H1 (cell line): ENCODE data around the gene OR2H1. TPM values are rescaled to one million over a fixed set of nuclear protein-coding genes. Genes with fewer than 3 reads are reported as not detected.

Experiments
- CTCF ChIA-PET: fragments of 300-600 bp; sonication (Branson Sonifier 250); formaldehyde crosslinking; loops from one replicate; lab custom pipeline; 2021; ENCODE audit not compliant: partially characterized antibody; lab: Charles Lee
- POLR2A ChIA-PET: fragments of 300-600 bp; sonication (Branson Sonifier 250); formaldehyde crosslinking; loops from one replicate; lab custom pipeline; 2021; ENCODE audit warnings: inconsistent platforms; ENCODE audit not compliant: partially characterized antibody; lab: Charles Lee
- DNase-seq, 2 experiments: peaks; one replicate each; pipeline versions ENCODE4 v3.0.0 to v3.0.0-alpha.2; 2010 to 2022; ENCODE audit warnings: low spot score in 2 of 2, low read depth in 1 of 2, mixed read lengths in 1 of 2
- FAIRE-seq: peaks from 2 replicates; lab custom pipeline; 2011; peaks lifted over from hg19 to GRCh38; lab: Jason Lieb, UNC
- H2AFZ ChIP-seq: 2 replicates; pipeline ENCODE4 v1.8.1; 2012; ENCODE audit warnings: low read length, inconsistent platforms
- H2AK5ac ChIP-seq: 2 replicates; pipeline ENCODE4 v1.6.1; 2013; ENCODE audit warnings: low read depth, low read length
- H2BK120ac ChIP-seq: replicated peaks from 2 replicates; pipeline ENCODE3; 2013; ENCODE audit warnings: low read depth, low read length, inconsistent platforms
- H2BK12ac ChIP-seq: 2 replicates; pipeline ENCODE4 v1.6.1; 2013; ENCODE audit warnings: low read depth, low read length
- H2BK15ac ChIP-seq: 2 replicates; pipeline ENCODE4 v1.6.1; 2013; ENCODE audit warnings: low read length
- H2BK20ac ChIP-seq: 2 replicates; pipeline ENCODE4 v1.6.1; 2013; ENCODE audit warnings: low read length
- H2BK5ac ChIP-seq: 2 replicates; pipeline ENCODE4 v1.6.1; 2013; ENCODE audit warnings: low read depth, low read length
- H3K14ac ChIP-seq: 2 replicates; pipeline ENCODE4 v1.6.1; 2013; ENCODE audit warnings: inconsistent platforms; ENCODE audit not compliant: insufficient read length
- H3K18ac ChIP-seq: 2 replicates; pipeline ENCODE4 v1.6.1; 2013; ENCODE audit warnings: low read length; ENCODE audit errors: extremely low read depth
- H3K23ac ChIP-seq: 2 replicates; pipeline ENCODE4 v1.6.1; 2013; ENCODE audit warnings: inconsistent platforms; ENCODE audit not compliant: insufficient read length
- H3K23me2 ChIP-seq: 2 replicates; pipeline ENCODE4 v1.6.1; 2013; ENCODE audit warnings: low read depth, low read length
- H3K27ac ChIP-seq: 2 replicates; pipeline ENCODE4 v1.6.1; 2011; ENCODE audit warnings: low read depth, low read length, inconsistent platforms
- H3K27me3 ChIP-seq, 4 experiments: replicated peaks in 1 of 4; 1 replicate in 1 of 4; 2 replicates in 3 of 4; pipeline versions ENCODE4 v1.6.1 to v1.8.1; 2011 to 2013; ENCODE audit warnings: low read length in 3 of 4, mild to moderate bottlenecking in 3 of 4, inconsistent platforms in 2 of 4, mixed read lengths in 2 of 4, moderate library complexity in 1 of 4; ENCODE audit not compliant: control insufficient read depth in 3 of 4, insufficient read depth in 3 of 4; ENCODE audit errors: extremely low read depth in 1 of 4
- H3K36me3 ChIP-seq, 4 experiments: 2 replicates each; pipeline versions ENCODE4 v1.6.1 to v1.8.1; 2011 to 2013; ENCODE audit warnings: mild to moderate bottlenecking in 4 of 4, low read length in 3 of 4, moderate library complexity in 2 of 4, control low read depth in 1 of 4, inconsistent platforms in 1 of 4; ENCODE audit not compliant: insufficient read depth in 4 of 4, control insufficient read depth in 2 of 4
- H3K4ac ChIP-seq: replicated peaks from 2 replicates; pipeline ENCODE3; 2013; ENCODE audit warnings: low read length, low read depth, mixed read lengths, inconsistent platforms; ENCODE audit not compliant: insufficient read length
- H3K4me1 ChIP-seq, 4 experiments: replicated peaks in 1 of 4; 1 replicate in 1 of 4; 2 replicates in 3 of 4; pipeline versions ENCODE4 v1.6.1 to v1.8.1; 2011 to 2013; ENCODE audit warnings: low read length in 3 of 4, inconsistent platforms in 2 of 4, mixed read lengths in 1 of 4; ENCODE audit not compliant: insufficient read depth in 4 of 4, control insufficient read depth in 3 of 4
- H3K4me2 ChIP-seq, 2 experiments: 2 replicates each; pipeline versions ENCODE4 v1.6.1 to v1.8.1; 2011 to 2013; ENCODE audit warnings: low read depth in 2 of 2, low read length in 2 of 2, control low read depth in 1 of 2, inconsistent platforms in 1 of 2, mild to moderate bottlenecking in 1 of 2; ENCODE audit not compliant: insufficient read depth in 1 of 2
- H3K4me3 ChIP-seq, 4 experiments: fragments of 200-600, 300-600 bp in 1 of 4; sonication (generic), shearing (Covaris generic), sonication (Bioruptor Twin) in 1 of 4; 2 replicates each; pipeline versions ENCODE4 v1.5.1 to v1.8.1; 2011 to 2016; ENCODE audit warnings: low read length in 4 of 4, low read depth in 3 of 4, control low read depth in 2 of 4, inconsistent platforms in 2 of 4, mild to moderate bottlenecking in 2 of 4, mixed read lengths in 1 of 4, moderate library complexity in 1 of 4; ENCODE audit not compliant: insufficient read depth in 2 of 4; ENCODE audit errors: extremely low read depth in 1 of 4
- H3K56ac ChIP-seq: replicated peaks from 2 replicates; pipeline ENCODE3; 2013; ENCODE audit warnings: low read depth, mild to moderate bottlenecking, mixed read lengths, low read length, inconsistent platforms; ENCODE audit not compliant: insufficient read length
- H3K79me1 ChIP-seq: 2 replicates; pipeline ENCODE4 v1.6.1; 2013; ENCODE audit warnings: low read depth, low read length, control low read depth
- H3K79me2 ChIP-seq, 2 experiments: 2 replicates each; pipeline versions ENCODE4 v1.6.1 to v1.8.1; 2012 to 2013; ENCODE audit warnings: low read length in 2 of 2, mild to moderate bottlenecking in 2 of 2, inconsistent platforms in 1 of 2; ENCODE audit not compliant: insufficient read depth in 2 of 2, control insufficient read depth in 1 of 2
- H3K9ac ChIP-seq, 4 experiments: replicated peaks in 1 of 4; 1 replicate in 1 of 4; 2 replicates in 3 of 4; pipeline versions ENCODE4 v1.6.1 to v1.8.1; 2011 to 2013; ENCODE audit warnings: low read depth in 3 of 4, low read length in 3 of 4, control low read depth in 2 of 4, mild to moderate bottlenecking in 2 of 4, moderate library complexity in 2 of 4, inconsistent platforms in 1 of 4; ENCODE audit errors: extremely low read depth in 1 of 4
- H3K9me3 ChIP-seq, 2 experiments: 2 replicates each; pipeline versions ENCODE4 v1.6.1 to v1.8.1; 2012 to 2013; ENCODE audit warnings: mild to moderate bottlenecking in 2 of 2, moderate library complexity in 2 of 2, control low read depth in 1 of 2, inconsistent platforms in 1 of 2, low read depth in 1 of 2, low read length in 1 of 2, mixed read lengths in 1 of 2; ENCODE audit not compliant: insufficient read depth in 2 of 2
- H4K20me1 ChIP-seq, 2 experiments: replicated peaks in 1 of 2; 2 replicates each; pipeline versions ENCODE3 to v1.8.1; 2011 to 2013; ENCODE audit warnings: inconsistent platforms in 2 of 2, low read length in 2 of 2, mild to moderate bottlenecking in 1 of 2; ENCODE audit not compliant: insufficient read depth in 2 of 2, control insufficient read depth in 1 of 2
- H4K5ac ChIP-seq: 2 replicates; pipeline ENCODE4 v1.6.1; 2013; ENCODE audit warnings: low read length, low read depth, mixed read lengths, inconsistent platforms; ENCODE audit not compliant: insufficient read length
- H4K8ac ChIP-seq: 2 replicates; pipeline ENCODE4 v1.8.0; 2013; ENCODE audit warnings: mild to moderate bottlenecking, moderate library complexity, low read length, inconsistent platforms; ENCODE audit not compliant: insufficient read depth; ENCODE audit errors: extremely low read depth
- H4K91ac ChIP-seq: replicated peaks from 2 replicates; pipeline ENCODE3; 2013; ENCODE audit warnings: low read length, mixed read lengths, inconsistent platforms; ENCODE audit not compliant: insufficient read length
- CBX5 ChIP-seq: fragments of 300-800, 300-1000 bp; sonication (generic); IDR thresholded peaks from 2 replicates; pipeline ENCODE4 v1.7.1; 2016; ENCODE audit warnings: antibody characterized with exemption, low read length, low read depth
- CBX8 ChIP-seq: fragments of 300-800, 300-1000 bp; sonication (generic); IDR thresholded peaks from 2 replicates; pipeline ENCODE4 v1.7.1; 2016; ENCODE audit warnings: low read depth, low read length, borderline replicate concordance
- CHD2 ChIP-seq: IDR thresholded peaks from 2 replicates; pipeline ENCODE4 v1.6.1; 2012; ENCODE audit warnings: low read length, improper control_type of control experiment
- EGR1 ChIP-seq: IDR thresholded peaks from 2 replicates; pipeline ENCODE4 v1.6.1; 2011; ENCODE audit warnings: low read depth, low read length, borderline replicate concordance
- EP300 ChIP-seq, 2 experiments: IDR thresholded peaks; 1 replicate in 1 of 2; 2 replicates in 1 of 2; pipeline ENCODE4 v1.6.1; 2011 to 2012; ENCODE audit warnings: low read depth in 2 of 2, low read length in 2 of 2, mild to moderate bottlenecking in 2 of 2, borderline replicate concordance in 1 of 2, inconsistent platforms in 1 of 2, moderate library complexity in 1 of 2
- GTF2F1 ChIP-seq: IDR thresholded peaks from 2 replicates; pipeline ENCODE4 v1.6.1; 2012; ENCODE audit warnings: low read depth, low read length, improper control_type of control experiment, borderline replicate concordance
- JUN ChIP-seq: IDR thresholded peaks from 2 replicates; pipeline ENCODE4 v1.6.1; 2011; ENCODE audit warnings: low read depth, mild to moderate bottlenecking, improper control_type of control experiment, low read length
- KDM4A ChIP-seq: IDR thresholded peaks from one replicate; pipeline ENCODE4 v1.7.1; 2012; ENCODE audit warnings: low read depth, mild to moderate bottlenecking, moderate library complexity, low read length, inconsistent platforms; ENCODE audit not compliant: severe bottlenecking
- KDM5A ChIP-seq: fragments of 200-600 bp; IDR thresholded peaks from 2 replicates; pipeline ENCODE4 v1.7.1; 2012; ENCODE audit warnings: mild to moderate bottlenecking, low read length, inconsistent platforms, mixed read lengths
- MAFK ChIP-seq: IDR thresholded peaks from 2 replicates; pipeline ENCODE4 v1.6.1; 2012; ENCODE audit warnings: low read depth, mild to moderate bottlenecking, improper control_type of control experiment, low read length
- RFX5 ChIP-seq: IDR thresholded peaks from 2 replicates; pipeline ENCODE4 v1.6.1; 2011; ENCODE audit warnings: low read depth, low read length, improper control_type of control experiment, borderline replicate concordance
- SP4 ChIP-seq: IDR thresholded peaks from 2 replicates; pipeline ENCODE4 v1.6.1; 2012; ENCODE audit warnings: low read length, inconsistent platforms
- SRF ChIP-seq: IDR thresholded peaks from 2 replicates; pipeline ENCODE4 v1.6.1; 2011; ENCODE audit warnings: mild to moderate bottlenecking, low read depth, low read length, moderate library complexity
- TCF12 ChIP-seq: IDR thresholded peaks from 2 replicates; pipeline ENCODE4 v1.6.1; 2011; ENCODE audit warnings: low read depth, mild to moderate bottlenecking, low read length
- YY1 ChIP-seq: IDR thresholded peaks from 2 replicates; pipeline ENCODE4 v1.6.1; 2011; ENCODE audit warnings: low read depth, mild to moderate bottlenecking, low read length
- WGBS, 2 experiments: shearing (Covaris generic) in 1 of 2; methylation state at CpG; one replicate each; pipeline versions ENCODE4 v1.1.6 to v1.1.7; 2013 to 2015; ENCODE audit warnings: low lambda C conversion rate in 2 of 2, mixed read lengths in 2 of 2, inconsistent platforms in 1 of 2, low coverage in 1 of 2, missing lambda C conversion rate in 1 of 2; ENCODE audit not compliant: insufficient replicate concordance in 2 of 2, insufficient coverage in 1 of 2, insufficient read length in 1 of 2; ENCODE audit errors: extremely low coverage in 1 of 2, missing lambda C conversion rate in 1 of 2; 5-methylcytosine and 5-hydroxymethylcytosine counted together
- polyA plus RNA-seq, 7 experiments: library from polyadenylated mRNA; depleted of rRNA in 3 of 7; stranded (reverse) in 5 of 7; unstranded in 2 of 7; fragments of >200 nt in 5 of 7; fragments of 200-250 nt in 2 of 7; gene quantifications; 1 replicate in 5 of 7; 2 replicates in 1 of 7; 4 replicates in 1 of 7; pipeline versions ENCODE4 v1.2.1 to v1.2.3, GENCODE V29; 2011 to 2013; ENCODE audit warnings: missing spikeins in 2 of 7, mixed read lengths in 2 of 7
- total RNA-seq: library from RNA; stranded (reverse); fragmentation: NEBNext Ultra II Directional; extraction: Animal tissue kit (Norgen Biotek cat#: 25700); gene quantifications from 2 replicates; pipeline ENCODE4 v1.2.1, GENCODE V29; 2021

The OR2H1 gene
- total and polyA plus RNA-seq, 2 of the 8 experiments (the other 6 are each of a cell fraction or from before 2014, with no cell fraction given): not detected

- no peak overlapping the region for H3K56ac ChIP-seq
- H3K14ac ChIP-seq: no peak overlapping the region
- POLR2A ChIA-PET: no interaction called here
- no peaks in the 10 kb centered on the region for H3K23me2 ChIP-seq
- H3K79me1 ChIP-seq: no peaks in the 10 kb centered on the region
- no peak overlapping the region for H2BK120ac ChIP-seq
- no peak overlapping the region for H3K18ac ChIP-seq
- no peak overlapping the region for H2BK20ac ChIP-seq
- H2BK5ac ChIP-seq: no peak overlapping the region
- H3K4me2 ChIP-seq: no peak overlapping the region
- no peak overlapping the region for H3K23ac ChIP-seq
- WGBS, 2 experiments: 87% methylated on average over 2 of the region's 2 CpGs; no CpG with 5 or more reads in 1 of the 2 experiments
- no peak overlapping the region for H4K5ac ChIP-seq
- H4K91ac ChIP-seq: no peak overlapping the region
- no peaks in the 10 kb centered on the region for H3K9me3 ChIP-seq
- no peaks in the 10 kb centered on the region for H3K36me3 ChIP-seq
- H2BK15ac ChIP-seq: no peak overlapping the region
- no peak overlapping the region for H2AK5ac ChIP-seq
- no peaks in the 10 kb centered on the region for H4K20me1 ChIP-seq
- H3K4me3 ChIP-seq: no peak overlapping the region
- H3K27me3 ChIP-seq: no peaks in the 10 kb centered on the region
- no peak overlapping the region for H3K4ac ChIP-seq
- no peak for DNase-seq
- no peak for FAIRE-seq
- no peaks in the 10 kb centered on the region for H3K79me2 ChIP-seq
- H3K27ac ChIP-seq: no peak overlapping the region
- no peak overlapping the region for H3K9ac ChIP-seq
- CTCF ChIA-PET: interaction anchor here (1.3 kb wide), 1 partner anchor 10 kb away, joined by 3 read pairs; no protein-coding TSS in a partner anchor
- no peak overlapping the region for H4K8ac ChIP-seq
- no peak overlapping the region for H2AFZ ChIP-seq
- no peaks in the 10 kb centered on the region for H3K4me1 ChIP-seq
- no peak overlapping the region for H2BK12ac ChIP-seq
- TF ChIP-seq GTF2F1 (no peak), KDM4A (no peak), RFX5 (no peak), EP300 (IDR thresholded peaks at IDR 0.05; ENCODE audit: borderline replicate concordance in 1 of 2, low read depth in 2 of 2, low read length in 2 of 2) (no peak), JUN (no peak), EGR1 (no peak), MAFK (no peak), CBX8 (no peak), KDM5A (no peak), YY1 (no peak), CHD2 (no peak), SRF (no peak), TCF12 (no peak), SP4 (no peak), CBX5 (no peak)
Measured at GRCh38 chr6:29479560-29479959, 22.6 kb downstream of the OR2H1 start.
